ENCODE data around the gene RSKR. TPM values are rescaled to one million over a fixed set of nuclear protein-coding genes. Genes with fewer than 3 reads are reported as not detected.

Gene RSKR
- total and polyA plus RNA-seq, 2 donors from 2014 or later = 4.1 to 10.2 TPM

GRCh38 chr17:28616281-28616680 is 2.3 kb upstream of the RSKR start:
- Histone ChIP-seq H3K9ac (ENCODE audit: low read length in 3 of 3) (no peak overlapping the region), H3K4me3 (ENCODE audit: low read length in 3 of 3) (no peak overlapping the region), H3K4me1 (ENCODE audit: control insufficient read depth in 2 of 3, insufficient read depth in 2 of 3, low read depth in 1 of 3, low read length in 3 of 3) (no peaks in the 10 kb centered on the region), H3K36me3 (ENCODE audit: control insufficient read depth in 2 of 3, insufficient read depth in 3 of 3, low read length in 3 of 3) (peaks cover 17 to 58% (median 45%) of the 10 kb centered on the region in 3 donors), H3K27me3 (ENCODE audit: control insufficient read depth, insufficient read depth, low read length) (no peaks in the 10 kb centered on the region), H3K9me3 (ENCODE audit: control insufficient read depth in 2 of 3, insufficient read depth in 1 of 3, low read length in 3 of 3) (no peaks in the 10 kb centered on the region), H3K27ac (ENCODE audit: low read depth in 2 of 2, low read length in 2 of 2) (no peak overlapping the region)
- DNase-seq = no peak
- FAIRE-seq = no peak
- no peak for TF ChIP-seq CTCF (IDR thresholded peaks at IDR 0.05; ENCODE audit: borderline replicate concordance, extremely low read depth, insufficient read depth)
- intact Hi-C loops (cut with DNase I) = loop anchor here (10.0 kb wide), 1 partner anchor 121 kb away; no protein-coding TSS in a partner anchor

- Histone ChIP-seq H3K27ac (ENCODE audit: low read depth in 2 of 2, low read length in 2 of 2) (no peak overlapping the region), H3K9ac (ENCODE audit: low read length in 3 of 3) (no peak overlapping the region), H3K4me1 (ENCODE audit: control insufficient read depth in 2 of 3, insufficient read depth in 2 of 3, low read depth in 1 of 3, low read length in 3 of 3) (no peaks in the 10 kb centered on the region), H3K9me3 (ENCODE audit: control insufficient read depth in 2 of 3, insufficient read depth in 1 of 3, low read length in 3 of 3) (no peaks in the 10 kb centered on the region), H3K36me3 (ENCODE audit: control insufficient read depth in 2 of 3, insufficient read depth in 3 of 3, low read length in 3 of 3) (peaks cover 16 to 50% (median 42%) of the 10 kb centered on the region in 3 donors), H3K27me3 (ENCODE audit: control insufficient read depth, insufficient read depth, low read length) (no peaks in the 10 kb centered on the region), H3K4me3 (ENCODE audit: low read length in 3 of 3) (no peak overlapping the region)
- TF ChIP-seq CTCF (IDR thresholded peaks at IDR 0.05; ENCODE audit: borderline replicate concordance, extremely low read depth, insufficient read depth) = no peak
- FAIRE-seq = no peak
- no peak for DNase-seq
- intact Hi-C loops (cut with DNase I) = loop anchor here (10.0 kb wide), 1 partner anchor 121 kb away; no protein-coding TSS in a partner anchor
Observed at GRCh38 chr17:28615260-28615940, 1.4 kb upstream of the RSKR start.

- H3K4me3 ChIP-seq (ENCODE audit: low read length in 3 of 3) = peak overlapping the region in 1 of 3 donors; percentile 18
- intact Hi-C loops (cut with DNase I) = loop anchor here (10.0 kb wide), 1 partner anchor 118 kb away; no protein-coding TSS in a partner anchor
- peaks cover 9 to 30% (median 27%) of the 10 kb centered on the region in 3 donors for H3K36me3 ChIP-seq (ENCODE audit: control insufficient read depth in 2 of 3, insufficient read depth in 3 of 3, low read length in 3 of 3)
- no peaks in the 10 kb centered on the region for H3K27me3 ChIP-seq (ENCODE audit: control insufficient read depth, insufficient read depth, low read length)
- H3K4me1 ChIP-seq (ENCODE audit: control insufficient read depth in 2 of 3, insufficient read depth in 2 of 3, low read depth in 1 of 3, low read length in 3 of 3) = no peaks in the 10 kb centered on the region
- no peak overlapping the region for H3K9ac ChIP-seq (ENCODE audit: low read length in 3 of 3)
- H3K27ac ChIP-seq (ENCODE audit: low read depth in 2 of 2, low read length in 2 of 2) = no peak overlapping the region
- DNase-seq = peak in 3 of 5 donors; percentile 33 to 76 (median 52)
- peak; percentile 66 for TF ChIP-seq CTCF (IDR thresholded peaks at IDR 0.05; ENCODE audit: borderline replicate concordance, extremely low read depth, insufficient read depth)
- FAIRE-seq = no peak
- no peaks in the 10 kb centered on the region for H3K9me3 ChIP-seq (ENCODE audit: control insufficient read depth in 2 of 3, insufficient read depth in 1 of 3, low read length in 3 of 3)
Observed at GRCh38 chr17:28612936-28613872, 781 bp downstream of the RSKR start.
